ENCODE measurements around the gene TMEM87A. TPM values are rescaled to one million over a fixed set of nuclear protein-coding genes. Genes with fewer than 3 reads are reported as not detected.

Gene TMEM87A
- total RNA-seq, 4 donors from 2014 or later, result 40.7 to 57.5 (median 47.7) TPM

- Histone ChIP-seq H3K4me3 (no peak overlapping the region), H3K27me3 (no peaks in the 10 kb centered on the region), H3K9me3 (no peaks in the 10 kb centered on the region), H3K36me3 (peaks cover 33 to 87% (median 76%) of the 10 kb centered on the region in 4 donors), H3K4me1 (peaks cover 13 to 20% (median 15%) of the 10 kb centered on the region in 4 donors), H3K27ac (replicated peaks in 1 of 4) (no peak overlapping the region)
- DNase-seq (ENCODE audit: extremely low spot score), result no peak
- no peak for TF ChIP-seq POLR2A (IDR thresholded peaks at IDR 0.05; ENCODE audit: low read depth)
- TF ChIP-seq CTCF (IDR thresholded peaks at IDR 0.05), result no peak
- TF ChIP-seq POLR2AphosphoS5 (IDR thresholded peaks at IDR 0.05), result no peak
- TF ChIP-seq EP300 (IDR thresholded peaks at IDR 0.05), result no peak
- WGBS, result 92% methylated on average over 5 of the region's 5 CpGs
- intact Hi-C loops (cut with DNase I), result loop anchor here (10.0 kb wide), 1 partner anchor 50 kb away; no protein-coding TSS in a partner anchor
These were observed 8.4 kb downstream of the TMEM87A start for GRCh38 chr15:42264795-42265194.

GRCh38 chr15:42253300-42253699 lies 19.9 kb downstream of the TMEM87A start:
- Histone ChIP-seq H3K27me3 (no peaks in the 10 kb centered on the region), H3K4me3 (no peak overlapping the region), H3K9me3 (no peaks in the 10 kb centered on the region), H3K27ac (replicated peaks in 1 of 4) (no peak overlapping the region), H3K4me1 (no peaks in the 10 kb centered on the region), H3K36me3 (peaks cover 10 to 52% (median 35%) of the 10 kb centered on the region in 4 donors)
- intact Hi-C loops (cut with DNase I), result no loop called here
- no peak for DNase-seq (ENCODE audit: extremely low spot score)
- TF ChIP-seq CTCF (IDR thresholded peaks at IDR 0.05) (no peak), EP300 (IDR thresholded peaks at IDR 0.05) (no peak), POLR2AphosphoS5 (IDR thresholded peaks at IDR 0.05) (no peak), POLR2A (IDR thresholded peaks at IDR 0.05; ENCODE audit: low read depth) (no peak)
- WGBS, result 96% methylated on average over 2 of the region's 2 CpGs

- no peak overlapping the region for H3K4me3 ChIP-seq
- no peaks in the 10 kb centered on the region for H3K27me3 ChIP-seq
- H3K4me1 ChIP-seq, result no peaks in the 10 kb centered on the region
- no peaks in the 10 kb centered on the region for H3K9me3 ChIP-seq
- peaks cover 19 to 67% (median 46%) of the 10 kb centered on the region in 4 donors for H3K36me3 ChIP-seq
- WGBS, result 96% methylated on average over 1 of the region's 1 CpG
- no peak overlapping the region for H3K27ac ChIP-seq (replicated peaks in 1 of 4)
- DNase-seq (ENCODE audit: extremely low spot score), result no peak
- intact Hi-C loops (cut with DNase I), result no loop called here
- TF ChIP-seq CTCF (IDR thresholded peaks at IDR 0.05) (no peak), POLR2A (IDR thresholded peaks at IDR 0.05; ENCODE audit: low read depth) (no peak), POLR2AphosphoS5 (IDR thresholded peaks at IDR 0.05) (no peak), EP300 (IDR thresholded peaks at IDR 0.05) (no peak)
These were observed 32.4 kb downstream of the TMEM87A start for GRCh38 chr15:42240823-42241222.

GRCh38 chr15:42239528-42240182 lies 33.6 kb downstream of the TMEM87A start:
- H3K4me3 ChIP-seq, result no peak overlapping the region
- peaks cover 19 to 79% (median 58%) of the 10 kb centered on the region in 4 donors for H3K36me3 ChIP-seq
- DNase-seq (ENCODE audit: extremely low spot score), result no peak
- H3K4me1 ChIP-seq, result no peaks in the 10 kb centered on the region
- intact Hi-C loops (cut with DNase I), result no loop called here
- H3K9me3 ChIP-seq, result no peaks in the 10 kb centered on the region
- H3K27ac ChIP-seq (replicated peaks in 1 of 4), result no peak overlapping the region
- TF ChIP-seq EP300 (IDR thresholded peaks at IDR 0.05), result no peak
- TF ChIP-seq POLR2A (IDR thresholded peaks at IDR 0.05; ENCODE audit: low read depth), result no peak
- no peak for TF ChIP-seq CTCF (IDR thresholded peaks at IDR 0.05)
- no peak for TF ChIP-seq POLR2AphosphoS5 (IDR thresholded peaks at IDR 0.05)
- no peaks in the 10 kb centered on the region for H3K27me3 ChIP-seq

GRCh38 chr15:42233107-42233506 lies 40.1 kb downstream of the TMEM87A start:
- Histone ChIP-seq H3K27me3 (no peaks in the 10 kb centered on the region), H3K4me3 (no peak overlapping the region), H3K4me1 (no peaks in the 10 kb centered on the region), H3K36me3 (peaks cover 31 to 97% (median 85%) of the 10 kb centered on the region in 4 donors), H3K27ac (replicated peaks in 1 of 4) (no peak overlapping the region), H3K9me3 (no peaks in the 10 kb centered on the region)
- 89% methylated on average over 2 of the region's 2 CpGs for WGBS
- intact Hi-C loops (cut with DNase I), result no loop called here
- no peak for DNase-seq (ENCODE audit: extremely low spot score)
- no peak for TF ChIP-seq EP300 (IDR thresholded peaks at IDR 0.05)

Data from esophagus muscularis mucosa (tissue), 4 donors.